Left renal pelvis (tissue), 4 donors: ENCODE data around the gene SIPA1L3. TPM values are rescaled to one million over a fixed set of nuclear protein-coding genes. Genes with fewer than 3 reads are reported as not detected.
"Not testable (repeated sequence)": the region's sequence is repeated elsewhere in the genome, so short reads cannot be mapped to it uniquely, and the experiment has no call there.

Source experiments
- DNase-seq, 4 donors: peaks; one replicate each; pipeline ENCODE4 v3.0.0-alpha.2; 2013; ENCODE audit warnings: low read depth in 4 of 4, low spot score in 3 of 4
- polyA plus RNA-seq, 4 donors: library from polyadenylated mRNA; unstranded; fragments of 120-200 nt; gene quantifications; one replicate each; pipeline ENCODE4 v1.2.1, GENCODE V29; 2013; ENCODE audit not compliant: insufficient read length in 4 of 4

SIPA1L3 gene
- polyA plus RNA-seq, 4 donors, result 12.7 to 24.7 (median 21.9) TPM

- no peak for DNase-seq
These were observed 2.7 kb downstream of the SIPA1L3 start for GRCh38 chr19:37909661-37910199.

GRCh38 chr19:37914908-37915307, 7.9 kb downstream of the SIPA1L3 start:
- DNase-seq, result no peak

GRCh38 chr19:37920591-37921450, 13.8 kb downstream of the SIPA1L3 start:
- DNase-seq, result no peak

- DNase-seq, result not testable (repeated sequence)
These were observed 17.6 kb downstream of the SIPA1L3 start for GRCh38 chr19:37924573-37924972.

GRCh38 chr19:37925212-37925611, 18.2 kb downstream of the SIPA1L3 start:
- DNase-seq, result no peak

GRCh38 chr19:37926255-37926654, 19.2 kb downstream of the SIPA1L3 start:
- DNase-seq, result no peak

- DNase-seq, result no peak
These were observed 19.7 kb downstream of the SIPA1L3 start for GRCh38 chr19:37926711-37927110.

GRCh38 chr19:37928527-37929286, 21.7 kb downstream of the SIPA1L3 start:
- no peak for DNase-seq

- no peak for DNase-seq
These were observed 22.4 kb downstream of the SIPA1L3 start for GRCh38 chr19:37929355-37929923.

- no peak for DNase-seq
These were observed 23.4 kb downstream of the SIPA1L3 start for GRCh38 chr19:37930416-37930815.

GRCh38 chr19:37931881-37932655, 25.1 kb downstream of the SIPA1L3 start:
- peak; percentile 73 to 83 (median 78) for DNase-seq

GRCh38 chr19:37932985-37933936, 26.3 kb downstream of the SIPA1L3 start:
- DNase-seq, result no peak

GRCh38 chr19:37933937-37934358, 26.9 kb downstream of the SIPA1L3 start:
- DNase-seq, result peak in 1 of 4 donors; percentile 38

GRCh38 chr19:37935341-37935740, 28.3 kb downstream of the SIPA1L3 start:
- no peak for DNase-seq

GRCh38 chr19:37936166-37936565, 29.2 kb downstream of the SIPA1L3 start:
- no peak for DNase-seq

GRCh38 chr19:37936886-37937285, 29.9 kb downstream of the SIPA1L3 start:
- no peak for DNase-seq

GRCh38 chr19:37938353-37938752, 31.3 kb downstream of the SIPA1L3 start:
- no peak for DNase-seq

GRCh38 chr19:37941782-37942515, 34.9 kb downstream of the SIPA1L3 start:
- DNase-seq, result no peak

- DNase-seq, result no peak
These were observed 35.5 kb downstream of the SIPA1L3 start for GRCh38 chr19:37942516-37942902.
